Measurements from ENCODE around the gene C16orf96.

C16orf96 gene

GRCh38 chr16:4537376-4538343, 18.5 kb upstream of the C16orf96 start:
- Histone ChIP-seq H3K27ac (ENCODE audit: low read length) (no peak overlapping the region), H4K20me1 (ENCODE audit: insufficient read depth, low read length) (no peaks in the 10 kb centered on the region), H3K4me1 (ENCODE audit: low read length) (no peaks in the 10 kb centered on the region; the same call in 1 of the 2 replicates), H3K36me3 (replicated peaks; ENCODE audit: low read depth, low read length) (no peaks in the 10 kb centered on the region), H2AFZ (ENCODE audit: low read depth, low read length) (no peak overlapping the region), H3K9me3 (ENCODE audit: insufficient read depth, low read length) (peaks cover 7% of the 10 kb centered on the region), H3K9ac (ENCODE audit: low read length) (no peak overlapping the region), H3K27me3 (ENCODE audit: low read depth, low read length) (0 out of 2 replicates have a peak, but pooled peaks cover 3% of the 10 kb centered on the region), H3K4me2 (ENCODE audit: low read length) (no peak overlapping the region), H3K79me2 (ENCODE audit: low read length) (no peaks in the 10 kb centered on the region), H3K4me3 (ENCODE audit: low read length) (no peak overlapping the region)
- TF ChIP-seq, protein P1, sequence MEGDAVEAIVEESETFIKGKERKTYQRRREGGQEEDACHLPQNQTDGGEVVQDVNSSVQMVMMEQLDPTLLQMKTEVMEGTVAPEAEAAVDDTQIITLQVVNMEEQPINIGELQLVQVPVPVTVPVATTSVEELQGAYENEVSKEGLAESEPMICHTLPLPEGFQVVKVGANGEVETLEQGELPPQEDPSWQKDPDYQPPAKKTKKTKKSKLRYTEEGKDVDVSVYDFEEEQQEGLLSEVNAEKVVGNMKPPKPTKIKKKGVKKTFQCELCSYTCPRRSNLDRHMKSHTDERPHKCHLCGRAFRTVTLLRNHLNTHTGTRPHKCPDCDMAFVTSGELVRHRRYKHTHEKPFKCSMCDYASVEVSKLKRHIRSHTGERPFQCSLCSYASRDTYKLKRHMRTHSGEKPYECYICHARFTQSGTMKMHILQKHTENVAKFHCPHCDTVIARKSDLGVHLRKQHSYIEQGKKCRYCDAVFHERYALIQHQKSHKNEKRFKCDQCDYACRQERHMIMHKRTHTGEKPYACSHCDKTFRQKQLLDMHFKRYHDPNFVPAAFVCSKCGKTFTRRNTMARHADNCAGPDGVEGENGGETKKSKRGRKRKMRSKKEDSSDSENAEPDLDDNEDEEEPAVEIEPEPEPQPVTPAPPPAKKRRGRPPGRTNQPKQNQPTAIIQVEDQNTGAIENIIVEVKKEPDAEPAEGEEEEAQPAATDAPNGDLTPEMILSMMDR (IDR thresholded peaks at IDR 0.05; ENCODE audit: low read depth, low read length): no peak
- no peak for TF ChIP-seq EZH2phosphoT487 (IDR thresholded peaks at IDR 0.05; ENCODE audit: low read depth)

- no peak within 1 kb of the TSS for H3K4me3 ChIP-seq (ENCODE audit: low read length)
- no peaks in the 10 kb centered on the region for H3K36me3 ChIP-seq (replicated peaks; ENCODE audit: low read depth, low read length)
- H3K27ac ChIP-seq (ENCODE audit: low read length): no peak within 1 kb of the TSS
- no peaks in the 10 kb centered on the region for H4K20me1 ChIP-seq (ENCODE audit: insufficient read depth, low read length)
- no peak within 1 kb of the TSS for H3K4me2 ChIP-seq (ENCODE audit: low read length)
- no peaks in the 10 kb centered on the region; the same call in 1 of the 2 replicates for H3K4me1 ChIP-seq (ENCODE audit: low read length)
- no peak for TF ChIP-seq EZH2phosphoT487 (IDR thresholded peaks at IDR 0.05; ENCODE audit: low read depth)
- TF ChIP-seq, protein P1 (IDR thresholded peaks at IDR 0.05; ENCODE audit: low read depth, low read length): no peak
- H3K9me3 ChIP-seq (ENCODE audit: insufficient read depth, low read length): peaks cover 7% of the 10 kb centered on the region
- 0 out of 2 replicates have a peak, but pooled peaks cover 3% of the 10 kb centered on the region for H3K27me3 ChIP-seq (ENCODE audit: low read depth, low read length)
- no peak within 1 kb of the TSS for H3K9ac ChIP-seq (ENCODE audit: low read length)
- no peak within 1 kb of the TSS for H2AFZ ChIP-seq (ENCODE audit: low read depth, low read length)
- H3K79me2 ChIP-seq (ENCODE audit: low read length): no peaks in the 10 kb centered on the region
Observed at GRCh38 chr16:4538350-4539235, 17.5 kb upstream of the C16orf96 start, which contains the start of gene CDIP1. TSS of gene CDIP1 (minus strand) at chr16:4538773. CDS start at chr16:4514130, 24,643 bp downstream.

- no peaks in the 10 kb centered on the region; the same call in 1 of the 2 replicates for H3K4me1 ChIP-seq (ENCODE audit: low read length)
- no peaks in the 10 kb centered on the region for H3K36me3 ChIP-seq (replicated peaks; ENCODE audit: low read depth, low read length)
- H3K79me2 ChIP-seq (ENCODE audit: low read length): no peaks in the 10 kb centered on the region
- no peak for TF ChIP-seq EZH2phosphoT487 (IDR thresholded peaks at IDR 0.05; ENCODE audit: low read depth)
- TF ChIP-seq, protein P1 (IDR thresholded peaks at IDR 0.05; ENCODE audit: low read depth, low read length): no peak
- no peak overlapping the region for H2AFZ ChIP-seq (ENCODE audit: low read depth, low read length)
- H3K4me3 ChIP-seq (ENCODE audit: low read length): no peak overlapping the region
- H3K9ac ChIP-seq (ENCODE audit: low read length): no peak overlapping the region
- no peaks in the 10 kb centered on the region for H4K20me1 ChIP-seq (ENCODE audit: insufficient read depth, low read length)
- 0 out of 2 replicates have a peak, but pooled peaks cover 3% of the 10 kb centered on the region for H3K27me3 ChIP-seq (ENCODE audit: low read depth, low read length)
- H3K9me3 ChIP-seq (ENCODE audit: insufficient read depth, low read length): peaks cover 7% of the 10 kb centered on the region
- no peak overlapping the region for H3K27ac ChIP-seq (ENCODE audit: low read length)
- no peak overlapping the region for H3K4me2 ChIP-seq (ENCODE audit: low read length)
Observed at GRCh38 chr16:4539716-4540284, 16.3 kb upstream of the C16orf96 start.
